HG03025 (cell line): ENCODE results near the gene FSCB.
"Not testable (repeated sequence)": the region's sequence is repeated elsewhere in the genome, so short reads cannot be mapped to it uniquely, and the experiment has no call there.

ENCODE experiments used
- ATAC-seq: cut with Tn5 transposase; IDR thresholded peaks from one replicate; pipeline ENCODE4 v1.9.1; 2021; ENCODE audit warnings: mild to moderate bottlenecking, moderate library complexity; ENCODE audit not compliant: unreplicated experiment, low FRiP score

Gene FSCB, protein sequence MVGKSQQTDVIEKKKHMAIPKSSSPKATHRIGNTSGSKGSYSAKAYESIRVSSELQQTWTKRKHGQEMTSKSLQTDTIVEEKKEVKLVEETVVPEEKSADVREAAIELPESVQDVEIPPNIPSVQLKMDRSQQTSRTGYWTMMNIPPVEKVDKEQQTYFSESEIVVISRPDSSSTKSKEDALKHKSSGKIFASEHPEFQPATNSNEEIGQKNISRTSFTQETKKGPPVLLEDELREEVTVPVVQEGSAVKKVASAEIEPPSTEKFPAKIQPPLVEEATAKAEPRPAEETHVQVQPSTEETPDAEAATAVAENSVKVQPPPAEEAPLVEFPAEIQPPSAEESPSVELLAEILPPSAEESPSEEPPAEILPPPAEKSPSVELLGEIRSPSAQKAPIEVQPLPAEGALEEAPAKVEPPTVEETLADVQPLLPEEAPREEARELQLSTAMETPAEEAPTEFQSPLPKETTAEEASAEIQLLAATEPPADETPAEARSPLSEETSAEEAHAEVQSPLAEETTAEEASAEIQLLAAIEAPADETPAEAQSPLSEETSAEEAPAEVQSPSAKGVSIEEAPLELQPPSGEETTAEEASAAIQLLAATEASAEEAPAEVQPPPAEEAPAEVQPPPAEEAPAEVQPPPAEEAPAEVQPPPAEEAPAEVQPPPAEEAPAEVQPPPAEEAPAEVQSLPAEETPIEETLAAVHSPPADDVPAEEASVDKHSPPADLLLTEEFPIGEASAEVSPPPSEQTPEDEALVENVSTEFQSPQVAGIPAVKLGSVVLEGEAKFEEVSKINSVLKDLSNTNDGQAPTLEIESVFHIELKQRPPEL

DNA sequence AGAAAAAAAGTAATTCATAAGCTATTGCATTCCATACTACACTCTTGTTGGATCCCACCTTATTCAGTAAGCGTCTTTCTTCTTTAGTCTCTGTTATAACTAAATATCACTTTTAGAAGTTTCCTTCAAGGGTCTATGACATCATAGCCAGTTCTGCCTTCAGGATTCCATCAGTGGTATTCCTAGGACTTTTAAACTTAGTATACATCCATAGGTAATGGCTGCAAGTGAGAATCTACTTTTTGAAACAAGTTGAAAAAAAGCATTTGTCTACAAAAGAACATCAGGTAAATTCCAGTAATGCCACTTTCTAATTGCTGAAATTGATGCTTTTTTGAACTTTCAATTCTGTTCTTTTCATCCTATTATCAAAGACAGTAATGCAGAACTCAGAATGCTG is at the start of gene FSCB:
Gene FSCB (minus strand): TSS at position 101 of the 400 bp plus-strand sequence. CDS start 296 bp downstream, outside the sequence.
- no peak for ATAC-seq

GRCh38 chr14:44531658-44532057 is 24.6 kb upstream of the FSCB start:
- no peak for ATAC-seq

- ATAC-seq, result no peak
Observed at GRCh38 chr14:44530475-44530874, 23.4 kb upstream of the FSCB start.

DNA sequence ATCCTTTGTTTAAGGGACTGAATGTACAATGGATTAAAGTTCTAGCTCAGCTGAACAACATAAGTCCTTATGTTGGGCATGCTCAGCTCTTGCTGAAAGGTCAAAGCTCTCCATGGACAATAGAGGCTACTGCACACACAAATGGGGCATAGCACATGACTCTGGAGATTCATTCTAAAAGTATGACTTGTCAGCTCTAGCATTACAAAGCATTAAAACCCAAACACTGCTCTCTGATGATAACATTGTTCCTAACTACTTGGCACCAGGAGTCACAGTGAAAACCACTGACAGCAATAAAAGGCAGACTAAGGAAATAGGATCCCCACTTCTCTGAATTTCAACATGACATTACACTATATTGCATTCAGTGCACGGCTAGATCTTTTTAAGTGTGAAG is 21.9 kb upstream of the FSCB start:
- no peak for ATAC-seq

DNA sequence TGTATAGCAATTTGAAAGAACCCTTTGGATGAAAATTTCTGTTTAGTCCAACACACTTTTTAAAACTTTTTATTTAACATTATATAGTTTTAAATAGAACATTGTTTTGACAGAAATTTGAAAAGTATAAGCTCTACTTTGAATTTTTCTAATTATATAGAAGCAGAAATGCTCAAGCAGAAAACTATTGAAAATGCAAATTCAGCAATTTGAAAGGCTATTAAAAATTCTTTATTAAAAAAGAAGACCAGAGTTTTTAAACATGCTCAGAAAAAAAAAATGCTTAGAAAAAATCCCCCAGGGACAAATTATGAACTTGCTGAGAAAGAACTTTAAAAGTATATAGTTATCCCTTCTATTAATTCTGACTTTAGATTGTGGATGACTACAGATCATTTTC is 21.1 kb upstream of the FSCB start:
- no peak for ATAC-seq

GRCh38 chr14:44525237-44525636 is 18.2 kb upstream of the FSCB start:
- no peak for ATAC-seq

- ATAC-seq, result not testable (repeated sequence)
Observed at GRCh38 chr14:44515668-44516067, 8.6 kb upstream of the FSCB start.

GRCh38 chr14:44508834-44509233 is 1.8 kb upstream of the FSCB start:
- ATAC-seq, result no peak

GRCh38 chr14:44505588-44505987 is 1.5 kb downstream of the FSCB start:
- ATAC-seq, result no peak

- no peak for ATAC-seq
Observed at GRCh38 chr14:44497148-44497547, 9.9 kb downstream of the FSCB start.

DNA sequence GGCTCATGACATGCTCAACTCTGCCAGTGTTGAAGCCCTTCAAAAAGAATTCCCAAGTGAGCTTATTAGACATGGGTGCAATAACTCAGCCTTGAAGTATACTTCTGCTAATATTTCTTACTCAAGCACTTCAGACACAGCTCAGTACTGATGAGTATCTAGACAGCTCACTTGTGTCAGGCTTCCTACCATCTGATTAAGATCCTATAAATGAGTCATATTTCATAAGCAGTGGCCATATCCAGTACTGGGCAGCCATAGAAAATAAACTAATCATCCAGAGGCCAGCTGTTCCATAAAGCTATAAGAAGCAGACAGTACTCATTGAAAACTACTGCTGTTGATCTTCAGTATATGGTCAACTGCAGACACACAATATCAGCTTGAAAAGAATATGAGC is 12.9 kb downstream of the FSCB start:
- ATAC-seq, result no peak

DNA sequence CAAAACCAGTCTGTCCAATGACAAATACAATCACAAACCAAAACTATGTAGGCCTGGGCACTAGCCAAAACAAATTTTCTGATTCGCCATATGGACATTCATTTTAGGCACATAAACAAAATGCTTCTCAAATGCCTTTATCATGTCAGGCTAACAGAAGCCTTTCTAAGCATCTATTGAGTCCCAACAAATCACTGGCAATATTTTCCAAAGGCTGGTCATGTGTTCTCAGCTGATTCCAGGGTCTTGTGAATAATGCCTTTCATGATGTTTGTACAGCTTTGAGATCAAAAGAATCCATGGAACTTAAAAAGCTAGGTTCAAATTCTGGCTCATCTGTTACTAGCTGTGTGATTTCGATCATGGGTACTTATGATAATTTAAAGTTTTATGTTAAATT is 16.1 kb downstream of the FSCB start:
- ATAC-seq, result no peak

GRCh38 chr14:44477953-44478352 is 29.1 kb downstream of the FSCB start:
- no peak for ATAC-seq

DNA sequence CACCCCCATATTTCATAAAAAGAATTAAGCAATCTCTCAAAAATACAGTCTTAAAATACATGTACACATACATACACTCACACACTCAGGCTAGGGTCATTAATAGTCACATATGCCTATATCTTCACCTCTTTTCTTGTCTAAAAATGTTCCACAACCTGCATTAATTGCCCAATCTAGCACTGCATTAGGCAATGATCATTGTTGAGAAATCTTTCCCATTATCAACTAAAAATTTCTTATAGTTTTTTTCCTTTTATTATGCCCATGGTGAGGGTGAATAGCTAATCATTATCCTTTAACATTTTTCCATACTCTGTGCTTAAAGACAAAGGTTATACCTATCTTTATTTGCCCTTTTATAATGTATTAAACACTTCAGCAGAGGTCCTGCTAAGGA is 38.3 kb downstream of the FSCB start:
- ATAC-seq, result no peak

GRCh38 chr14:44463356-44464004 is 43.6 kb downstream of the FSCB start:
- ATAC-seq, result no peak

- no peak for ATAC-seq
Observed at GRCh38 chr14:44462381-44462780, 44.7 kb downstream of the FSCB start.

- ATAC-seq, result no peak
Observed at GRCh38 chr14:44461811-44462210, 45.3 kb downstream of the FSCB start.
